ENCODE measurements around the gene ETV1.

ETV1 gene

DNA sequence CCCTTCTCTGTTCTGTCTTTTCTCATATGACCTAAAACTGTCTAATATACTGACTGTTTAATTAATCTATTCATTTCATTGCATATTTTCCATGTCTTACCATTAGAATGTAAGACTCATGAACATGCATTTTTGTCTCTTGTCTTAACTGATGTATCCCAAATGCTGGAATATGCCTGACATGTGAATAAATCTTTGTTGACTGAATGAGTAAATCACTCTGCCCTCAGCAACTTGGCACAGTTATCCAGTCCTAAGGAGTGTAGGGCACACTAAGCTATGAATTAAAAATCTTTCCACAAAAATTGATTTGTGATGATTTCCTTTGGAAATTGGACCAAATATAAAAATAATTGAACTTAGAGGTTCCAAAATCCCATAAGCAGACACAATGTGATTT is 111.3 kb downstream of the ETV1 start:
- DNase-seq, result no peak

DNA sequence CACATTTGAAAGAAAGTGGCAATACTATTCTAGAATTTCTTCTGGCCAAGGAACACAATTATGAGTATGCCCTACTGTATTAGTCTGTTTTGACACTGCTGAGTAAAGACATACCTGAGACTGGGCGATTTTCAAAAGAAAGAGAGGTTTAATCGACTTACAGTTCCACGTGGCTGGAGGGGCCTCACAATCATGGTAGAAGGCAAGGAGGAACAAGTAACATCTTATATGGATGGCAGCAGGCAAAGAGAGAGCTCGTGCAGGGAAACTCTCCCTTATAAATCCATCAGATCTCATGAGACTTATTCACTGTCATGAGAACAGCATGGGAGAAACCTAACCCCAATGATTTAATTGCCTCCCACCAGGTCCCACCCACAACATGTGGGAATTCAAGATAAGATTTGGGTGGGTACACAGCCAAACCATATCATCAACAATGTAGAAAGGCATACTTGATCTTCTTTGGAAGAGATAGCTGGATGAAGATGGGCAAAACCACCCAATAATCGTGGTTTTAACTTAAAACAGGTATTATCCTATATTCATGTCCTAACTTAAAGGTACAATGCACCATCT is 113.9 kb downstream of the ETV1 start:
- DNase-seq, result no peak

DNA sequence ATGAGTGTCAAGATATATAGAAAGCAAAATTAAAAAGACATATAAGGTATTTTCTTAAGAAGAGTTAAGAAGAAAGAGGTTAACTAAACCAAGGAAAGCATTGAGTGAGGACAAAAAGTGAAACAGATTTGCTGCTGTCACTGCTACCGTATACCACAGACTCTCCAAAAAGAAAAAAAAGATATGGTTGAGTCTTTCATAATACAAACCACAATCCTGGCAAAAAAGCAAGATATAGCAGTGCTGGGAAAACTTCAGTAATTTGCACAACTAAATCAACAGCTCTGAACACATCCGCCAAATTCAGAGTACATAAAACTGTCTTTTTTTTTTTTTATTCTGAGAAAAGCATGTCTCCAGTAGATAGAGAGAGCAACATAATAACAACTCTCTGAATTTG is 114.7 kb downstream of the ETV1 start:
- no peak for DNase-seq

DNA sequence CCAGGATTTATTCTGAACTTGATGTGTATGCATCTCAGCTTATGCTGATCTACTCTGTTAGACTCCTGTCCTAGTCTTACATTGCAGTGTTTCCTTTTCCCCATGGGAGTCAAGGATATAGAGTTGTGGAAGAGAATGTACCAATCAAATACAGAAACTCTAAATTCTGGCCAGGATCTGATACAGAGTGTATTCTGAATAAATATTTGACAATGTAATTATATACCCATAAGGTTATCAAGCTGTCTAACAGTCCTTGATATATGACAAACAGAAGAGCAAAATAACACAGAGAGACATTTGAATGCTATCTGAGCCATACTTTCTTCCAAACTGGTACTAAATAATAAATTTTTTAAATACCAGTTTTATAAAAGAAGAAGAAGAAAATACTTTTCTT is 116.8 kb downstream of the ETV1 start:
- no peak for DNase-seq

DNA sequence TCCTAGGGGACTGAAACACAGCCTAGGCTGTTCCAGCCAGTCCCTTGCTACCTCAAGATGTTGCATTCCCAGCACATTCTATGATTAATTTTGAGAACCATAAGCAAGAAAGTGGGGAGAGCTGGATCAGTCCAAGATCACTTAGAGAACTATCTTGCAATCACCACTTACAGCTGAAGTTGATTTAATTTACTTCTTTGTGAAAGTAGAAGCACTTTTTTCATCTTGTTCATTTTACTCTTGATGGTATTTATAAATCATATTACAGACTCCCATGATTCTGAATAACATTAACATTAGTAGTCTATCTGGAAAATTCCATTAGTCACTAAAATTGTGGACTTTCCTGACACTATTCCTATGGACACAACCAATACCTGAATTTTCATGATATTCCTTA is 118.5 kb downstream of the ETV1 start:
- no peak for DNase-seq

DNA sequence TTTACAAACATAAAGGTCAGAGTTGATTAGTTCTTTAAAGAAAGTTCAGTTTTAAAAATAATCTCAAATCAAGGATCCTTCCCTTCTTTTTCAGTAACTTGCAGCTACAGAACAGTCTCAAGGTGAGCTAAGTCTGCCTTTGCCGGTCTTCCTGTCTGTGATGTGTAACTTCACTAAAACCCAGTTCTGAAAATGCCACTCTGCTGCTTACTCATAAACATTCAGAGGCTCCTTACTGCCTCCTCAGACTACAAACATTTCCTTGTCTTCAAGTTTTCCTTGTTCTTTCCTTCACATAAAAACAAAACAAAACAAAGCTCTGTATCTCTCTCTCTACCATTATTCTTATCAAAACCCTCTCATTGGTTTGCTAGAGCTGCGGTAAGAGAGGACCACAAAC is 128.7 kb downstream of the ETV1 start:
- DNase-seq, result no peak

DNA sequence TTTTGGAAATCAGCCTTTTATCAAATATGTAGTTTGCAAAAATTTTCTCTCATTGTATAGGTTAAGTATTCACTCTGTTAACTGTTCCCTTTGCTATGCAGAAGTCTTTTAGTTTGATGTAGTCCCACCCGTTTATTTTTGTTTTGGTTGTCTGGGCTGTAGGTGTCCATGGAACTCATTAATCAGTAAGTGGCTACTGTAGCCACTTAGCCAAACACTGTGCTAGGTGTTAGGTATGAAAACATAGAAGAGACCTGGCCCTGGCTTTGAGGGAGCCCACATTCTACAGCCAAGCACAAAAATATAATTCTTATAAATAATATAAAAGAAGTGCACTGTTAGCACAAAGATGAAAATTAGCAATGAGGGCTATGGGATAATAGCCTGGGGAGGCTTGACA is 133.5 kb downstream of the ETV1 start:
- DNase-seq, result no peak

DNA sequence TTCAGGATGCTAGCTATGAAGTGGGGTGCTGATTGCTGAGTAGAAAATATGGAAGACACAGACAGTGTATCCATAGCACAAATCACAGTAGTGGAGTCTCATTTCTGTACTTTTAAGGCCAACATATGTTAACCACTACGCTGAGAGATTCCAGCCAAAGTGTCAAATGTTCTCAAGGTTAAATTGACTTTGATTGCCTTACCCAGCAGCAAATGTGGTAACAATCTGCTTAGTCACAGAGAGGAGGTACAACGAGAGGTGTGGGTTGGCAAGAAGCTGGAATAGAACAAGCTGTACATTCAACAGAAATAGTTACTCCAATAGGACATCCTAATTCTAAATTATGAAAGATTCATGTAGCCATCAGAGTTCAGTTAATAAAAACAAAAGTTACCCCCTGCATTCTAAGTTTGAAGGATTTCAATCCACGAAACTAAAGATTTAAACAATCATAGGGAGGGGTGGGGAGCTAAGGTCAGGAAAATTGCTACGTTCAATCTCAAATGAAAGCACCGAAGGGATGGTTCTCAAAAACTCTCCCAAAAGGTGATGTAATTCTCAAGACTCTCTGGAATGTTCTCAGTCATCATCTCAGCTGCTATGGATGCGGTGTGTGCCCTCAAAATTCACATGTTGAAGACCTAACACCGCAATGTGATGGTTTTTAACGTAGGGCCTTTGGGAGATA is 137.0 kb downstream of the ETV1 start:
- no peak for DNase-seq

DNA sequence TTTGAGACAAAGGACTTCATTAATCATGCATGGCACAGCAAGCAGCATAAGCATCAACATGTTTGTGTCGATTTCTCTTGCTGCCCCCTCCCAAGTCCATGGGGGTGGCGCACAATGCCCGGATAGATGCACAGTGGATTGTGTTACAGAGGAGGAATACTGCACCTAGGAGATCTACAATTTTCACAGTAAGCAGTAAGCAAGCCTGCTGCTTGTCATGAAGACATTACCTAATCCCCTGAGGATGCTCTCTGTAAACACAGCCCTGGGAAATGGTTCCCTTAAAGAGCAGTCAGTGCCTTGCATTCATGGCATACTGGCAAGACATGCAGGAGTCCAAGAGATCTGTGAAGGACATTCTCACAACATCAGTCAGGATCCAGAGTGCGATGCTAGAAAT is 137.7 kb downstream of the ETV1 start:
- DNase-seq, result no peak

DNA sequence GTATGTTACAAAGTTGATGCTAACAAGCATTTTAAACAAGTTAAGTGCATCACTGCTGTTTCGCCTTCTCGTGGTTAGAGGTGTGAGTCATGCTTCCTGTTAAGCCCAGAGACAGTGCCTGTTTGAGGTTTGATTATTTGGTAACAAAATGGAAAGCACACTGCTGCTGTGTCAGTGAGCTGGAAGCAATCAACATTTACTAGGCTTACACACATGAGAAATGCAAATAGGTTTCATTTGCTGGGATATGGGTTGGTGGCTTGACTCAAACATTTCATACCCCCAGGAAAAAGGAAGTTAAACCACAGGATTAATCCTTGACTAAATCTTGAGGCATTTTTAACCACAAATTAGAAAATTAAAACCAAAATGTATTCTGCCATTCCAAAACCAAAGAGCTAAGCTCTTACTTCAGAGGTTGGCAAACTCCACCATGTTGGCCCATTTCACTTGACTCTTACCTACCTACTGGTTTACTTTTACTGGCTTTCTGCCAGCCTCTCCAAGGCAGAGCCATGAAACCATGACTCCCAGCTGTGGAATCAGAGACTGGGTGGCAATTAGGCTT is 139.2 kb downstream of the ETV1 start:
- DNase-seq, result peak; percentile 87

DNA sequence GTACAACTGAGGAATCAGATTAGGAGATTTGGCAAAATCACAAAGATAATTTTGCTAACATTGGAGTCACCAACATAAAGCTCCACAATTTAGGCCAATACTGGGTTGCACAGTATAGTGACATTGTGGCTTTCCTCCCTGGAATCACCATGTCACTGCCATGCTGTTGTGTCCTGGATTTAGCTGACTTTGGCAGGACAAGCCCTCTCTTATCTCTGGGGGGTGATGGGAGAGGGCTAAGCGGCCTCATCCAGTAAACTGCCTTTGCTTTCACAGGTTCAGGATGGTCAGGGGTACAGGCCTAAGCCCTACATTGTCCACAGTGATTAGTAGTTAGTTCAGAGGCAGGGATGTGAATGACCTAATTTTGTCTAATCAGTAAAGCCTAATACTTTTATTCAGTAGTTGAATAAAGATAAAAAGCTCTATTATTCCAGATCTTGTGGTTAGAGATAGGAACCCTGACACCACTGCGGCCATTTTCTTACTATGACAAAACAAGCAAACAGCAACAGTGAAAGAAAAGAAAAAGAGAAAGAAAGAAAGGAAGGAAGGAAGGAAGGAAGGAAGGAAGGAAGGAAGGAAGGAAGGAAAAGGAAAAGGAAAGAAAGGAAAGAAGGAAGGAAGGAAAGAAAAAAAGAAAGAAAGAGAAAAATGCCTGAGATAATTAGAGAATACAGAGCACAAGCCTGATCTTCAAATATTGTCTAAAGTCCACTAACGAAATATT is 140.1 kb downstream of the ETV1 start:
- DNase-seq, result no peak

DNA sequence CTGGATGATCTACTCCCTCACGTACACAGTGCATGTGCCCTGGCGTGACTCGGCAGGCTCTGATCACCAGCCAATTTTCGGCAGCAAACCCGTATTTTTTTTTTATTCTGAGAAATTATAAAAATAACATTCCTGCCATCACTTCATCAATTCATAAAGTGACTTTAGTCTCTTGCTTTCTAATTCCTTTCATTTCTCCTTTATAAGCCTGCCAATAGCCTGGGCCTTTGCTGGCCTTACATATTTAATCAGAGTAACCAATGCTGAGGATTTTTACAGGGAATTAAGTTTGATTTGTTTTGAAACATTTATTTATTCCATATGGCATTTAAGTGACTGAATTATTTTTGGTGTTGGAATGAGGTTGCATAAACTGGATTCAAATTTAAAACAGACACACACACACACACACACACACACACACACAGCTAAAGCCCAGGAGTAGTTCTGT is 140.8 kb downstream of the ETV1 start:
- DNase-seq, result no peak

DNA sequence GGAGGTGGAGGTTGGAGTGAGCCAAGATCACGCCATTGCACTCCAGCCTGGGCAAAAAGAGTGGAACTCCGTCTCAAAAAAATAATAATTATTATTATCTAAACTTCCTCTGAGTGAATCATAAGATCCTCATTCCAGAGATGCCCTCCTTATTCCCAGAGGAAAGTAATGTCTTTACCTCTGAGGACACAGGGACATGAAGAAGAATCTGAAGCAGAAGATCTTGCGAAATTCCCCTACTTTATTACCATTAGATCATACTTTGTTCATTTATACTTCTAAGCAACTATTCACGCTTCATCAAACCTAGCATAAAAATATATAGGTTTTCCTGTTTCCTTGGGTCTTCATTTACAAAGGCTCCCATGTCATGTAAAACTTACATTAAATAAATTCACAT is 143.1 kb downstream of the ETV1 start:
- no peak for DNase-seq

DNA sequence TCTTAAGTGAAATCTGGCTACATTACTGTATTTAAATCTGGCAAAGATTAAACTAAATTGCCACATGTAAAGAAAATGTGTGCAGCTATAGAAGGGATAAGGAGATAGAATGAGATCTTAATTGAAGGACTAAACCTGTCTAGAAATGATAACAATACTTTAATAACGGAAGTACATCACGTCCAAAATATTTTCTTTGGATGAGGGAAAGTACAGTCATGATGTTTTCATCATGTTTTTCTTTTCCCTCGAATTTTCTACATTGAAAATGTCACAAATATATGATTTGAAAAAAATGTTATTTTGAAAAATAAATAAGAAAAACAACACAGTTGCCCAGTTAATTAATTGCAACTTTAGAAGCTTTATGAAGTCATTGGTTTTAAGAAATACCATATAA is 143.9 kb downstream of the ETV1 start:
- no peak for DNase-seq

DNA sequence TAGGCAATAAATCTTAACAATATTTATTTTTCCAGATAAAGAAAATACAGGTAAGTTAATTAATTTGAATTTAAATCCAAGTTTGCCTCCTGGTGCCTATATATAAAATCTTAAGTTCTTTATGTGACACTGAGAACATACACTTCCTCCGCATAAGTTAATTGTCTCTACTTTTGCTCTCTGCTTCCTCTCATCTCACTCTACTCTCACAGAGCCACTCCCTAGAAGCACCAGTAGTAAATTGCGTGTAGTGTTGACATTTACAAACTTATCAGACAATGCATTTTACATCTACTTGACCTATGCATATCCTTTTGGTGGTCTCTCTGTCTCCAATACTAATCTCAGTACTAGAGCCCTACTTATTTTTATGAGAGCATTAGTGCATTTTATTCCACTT is 144.5 kb downstream of the ETV1 start:
- DNase-seq, result no peak

DNA sequence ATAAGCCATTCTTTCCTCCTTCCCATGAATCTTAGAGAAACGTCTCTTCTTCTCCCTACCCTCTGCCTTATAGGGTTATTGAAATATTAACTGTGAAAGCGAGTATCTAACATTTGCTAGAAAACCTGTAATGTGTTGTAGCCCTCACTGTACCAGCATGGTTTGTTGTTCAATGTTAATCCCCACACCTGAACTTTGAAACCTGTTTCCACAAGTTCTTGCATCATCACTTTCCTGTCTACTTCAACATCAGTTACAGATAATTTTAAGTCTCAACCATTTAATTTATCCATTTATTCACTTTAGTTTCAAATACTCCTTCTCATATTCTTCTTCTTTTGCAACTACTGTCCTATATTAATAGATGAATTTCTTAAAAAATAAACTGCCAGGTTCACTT is 148.2 kb downstream of the ETV1 start:
- DNase-seq, result no peak
